GM23248 (cell line): ENCODE data around the gene FADS3.

Source experiments
- EZH2 ChIP-seq: fragments of 200-600 bp; sonication (generic); IDR thresholded peaks from 2 replicates; pipeline ENCODE4 v1.6.1; 2018; ENCODE audit warnings: antibody characterized with exemption, mild to moderate bottlenecking; ENCODE audit not compliant: insufficient read depth, poor library complexity, severe bottlenecking
- EZH2phosphoT487 ChIP-seq: fragments of 200-600 bp; sonication (generic); IDR thresholded peaks from 2 replicates; pipeline ENCODE4 v1.6.1; 2018; ENCODE audit warnings: antibody characterized with exemption, moderate library complexity, mild to moderate bottlenecking, low read depth; ENCODE audit not compliant: insufficient read depth

GRCh38 chr11:61870541-61871031 lies 20.8 kb downstream of the FADS3 start:
- TF ChIP-seq EZH2 = no peak
- no peak for TF ChIP-seq EZH2phosphoT487
